Loucy (cell line): Measurements from ENCODE around the gene ART5.

Source experiments
- CTCF ChIP-seq: fragments of 200-600 bp; sonication (generic); conservative IDR thresholded peaks from 2 replicates; pipeline ENCODE4 v1.5.1; 2014; ENCODE audit warnings: mild to moderate bottlenecking, antibody characterized with exemption, low read length
- EZH2phosphoT487 ChIP-seq: fragments of 200-600 bp; IDR thresholded peaks from 2 replicates; pipeline ENCODE4 v1.6.1; 2018; ENCODE audit warnings: antibody characterized with exemption, mild to moderate bottlenecking, moderate library complexity, borderline replicate concordance

GRCh38 chr11:3665336-3666022 is 23.7 kb upstream of the ART5 start:
- no peak for TF ChIP-seq CTCF
- no peak for TF ChIP-seq EZH2phosphoT487
